CD4-positive, alpha-beta T cell treated with Interleukin-15 for 4 hours (primary cell): ENCODE measurements around the gene COL24A1.
"Not testable (repeated sequence)": the region's sequence is repeated elsewhere in the genome, so short reads cannot be mapped to it uniquely, and the experiment has no call there.

Source experiments
- DNase-seq: peaks from one replicate; pipeline ENCODE4 v3.0.0-alpha.2; 2020; ENCODE audit warnings: low spot score

COL24A1 gene

GRCh38 chr1:86072474-86072873 is 84.1 kb downstream of the COL24A1 start:
- not testable (repeated sequence) for DNase-seq

DNA sequence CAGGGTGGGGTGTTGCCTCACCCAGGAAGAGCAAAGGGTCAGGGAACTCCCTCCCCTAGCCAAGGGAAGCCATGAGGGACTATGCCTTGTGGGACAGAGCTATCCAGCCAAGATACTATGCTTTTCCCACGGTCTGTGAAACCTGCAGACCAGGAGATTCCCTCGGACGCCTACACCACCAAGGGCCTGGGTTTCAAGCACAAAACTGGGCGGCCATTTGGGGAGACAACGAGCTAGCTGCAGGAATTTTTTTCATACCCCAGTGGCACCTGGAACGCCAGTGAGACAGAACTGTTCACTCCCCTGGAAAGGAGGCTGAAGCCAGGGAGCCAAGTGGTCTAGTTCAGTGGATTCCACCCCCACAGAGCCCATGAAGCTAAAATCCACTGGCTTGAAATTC is 84.7 kb downstream of the COL24A1 start:
- not testable (repeated sequence) for DNase-seq

- DNase-seq: no peak
These were observed 86.8 kb downstream of the COL24A1 start for GRCh38 chr1:86069757-86070145.

- no peak for DNase-seq
These were observed 87.5 kb downstream of the COL24A1 start for GRCh38 chr1:86068841-86069756.

GRCh38 chr1:86068271-86068721 is 88.3 kb downstream of the COL24A1 start:
- no peak for DNase-seq

DNA sequence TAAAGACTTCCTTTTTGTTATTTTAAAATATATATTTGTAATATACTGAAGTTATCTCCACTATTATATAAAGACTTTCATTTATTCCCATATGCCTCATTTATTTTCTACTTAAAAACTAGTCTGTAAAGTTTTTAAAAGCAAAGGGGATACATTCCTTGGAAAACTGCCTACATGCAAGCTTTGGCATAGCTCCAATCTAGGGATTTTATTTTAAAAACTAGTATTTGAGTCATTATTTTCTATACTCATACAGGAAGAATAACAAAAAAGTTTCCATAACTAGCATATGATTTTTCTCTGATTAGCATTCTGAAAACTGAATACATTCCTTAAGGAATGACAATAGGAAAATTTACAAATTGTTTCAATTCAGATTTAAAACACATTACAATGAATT is 88.9 kb downstream of the COL24A1 start:
- no peak for DNase-seq

DNA sequence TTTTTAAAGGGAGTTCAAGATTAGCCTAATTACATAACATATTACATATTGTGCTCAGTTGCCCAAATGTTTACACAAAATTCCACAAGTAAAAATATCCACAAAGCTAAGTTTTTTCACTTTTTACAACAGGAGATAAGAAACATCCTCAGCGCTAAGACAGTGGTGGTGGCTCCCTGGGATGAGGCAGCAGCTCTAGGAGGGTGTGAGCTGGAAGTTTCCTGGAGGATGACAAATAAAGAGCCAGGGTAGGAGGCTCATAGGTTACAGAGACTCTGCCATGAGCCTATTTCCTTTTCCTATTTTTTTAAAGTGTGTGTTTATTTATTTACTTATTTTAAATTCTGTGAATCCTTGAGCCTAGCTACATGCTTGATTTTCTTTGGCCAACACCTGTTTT is 91.7 kb downstream of the COL24A1 start:
- no peak for DNase-seq

GRCh38 chr1:86063721-86064120 is 92.9 kb downstream of the COL24A1 start:
- DNase-seq: no peak

- no peak for DNase-seq
These were observed 94.1 kb downstream of the COL24A1 start for GRCh38 chr1:86062453-86062852.

GRCh38 chr1:86061551-86061990 is 95.0 kb downstream of the COL24A1 start:
- no peak for DNase-seq

DNA sequence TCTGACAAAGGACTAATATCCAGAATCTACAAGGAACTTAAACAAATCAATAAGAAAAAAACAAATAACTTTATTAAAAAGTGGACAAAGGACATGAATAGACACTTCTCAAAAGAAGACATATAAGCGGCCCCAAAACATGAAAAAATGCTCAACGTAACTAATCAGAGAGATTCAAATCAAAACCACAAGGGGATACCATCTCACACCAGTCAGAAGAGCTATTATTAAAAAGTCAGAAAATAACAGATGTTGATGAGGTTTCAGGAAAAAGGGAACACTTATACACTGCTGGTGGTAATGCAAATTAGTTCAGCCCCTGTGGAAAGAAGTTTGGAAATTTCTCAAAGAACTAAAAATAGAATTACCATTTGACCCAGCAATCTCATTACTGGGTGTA is 102.2 kb downstream of the COL24A1 start:
- DNase-seq: no peak

DNA sequence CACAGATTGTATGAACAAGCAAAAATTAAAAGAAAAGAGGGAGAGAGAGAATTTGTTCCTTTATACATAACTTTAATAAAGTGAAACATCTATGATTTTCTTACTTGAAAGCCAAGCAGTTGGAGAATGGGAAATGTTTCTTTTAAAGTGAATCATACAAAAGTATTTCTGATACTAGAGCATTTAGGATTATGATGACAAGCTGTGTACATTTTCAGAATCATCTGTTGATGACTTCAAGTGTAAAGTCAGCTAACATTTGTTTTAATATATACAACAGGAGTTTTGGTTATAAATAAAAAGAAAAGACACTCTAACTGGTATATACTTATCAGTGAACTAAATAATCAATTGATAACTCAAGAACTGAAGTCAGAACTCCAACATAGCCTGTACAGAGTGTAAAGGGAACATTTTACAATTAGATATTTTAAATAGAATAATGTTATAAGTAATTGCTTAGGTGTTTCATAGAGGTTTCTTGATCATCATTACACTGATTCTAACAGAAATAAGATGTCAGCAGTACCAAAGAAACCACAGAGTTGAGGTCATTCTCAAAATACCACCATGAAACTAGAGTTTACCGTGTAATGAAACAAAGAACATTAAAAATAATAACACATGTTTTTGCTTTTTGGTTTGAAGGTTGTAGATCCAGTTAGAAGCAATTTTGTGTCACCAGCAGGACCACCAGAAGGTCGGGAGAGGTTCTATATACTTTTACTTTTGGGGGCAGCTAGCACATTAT is 103.4 kb downstream of the COL24A1 start:
- DNase-seq: no peak

GRCh38 chr1:86035101-86035500 is 121.5 kb downstream of the COL24A1 start:
- DNase-seq: no peak

DNA sequence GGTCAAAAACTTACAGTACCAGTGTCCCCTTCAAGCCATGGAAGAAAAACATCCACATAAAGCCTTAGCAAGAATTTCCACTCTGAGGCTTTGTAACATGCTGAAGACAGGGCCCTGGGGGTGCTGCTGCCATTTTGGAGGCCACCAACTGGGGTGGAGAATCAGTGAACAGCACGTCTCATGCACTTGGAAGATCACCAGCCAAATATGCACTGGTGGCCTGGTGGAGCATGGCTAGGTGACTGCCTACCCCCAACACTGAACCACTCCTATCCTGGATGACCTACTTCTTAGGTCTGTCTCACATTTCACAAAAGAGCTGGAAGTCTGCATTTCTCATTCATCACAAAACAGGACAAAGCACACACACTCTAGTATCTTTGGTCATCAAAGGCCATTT is 126.4 kb downstream of the COL24A1 start:
- DNase-seq: no peak

DNA sequence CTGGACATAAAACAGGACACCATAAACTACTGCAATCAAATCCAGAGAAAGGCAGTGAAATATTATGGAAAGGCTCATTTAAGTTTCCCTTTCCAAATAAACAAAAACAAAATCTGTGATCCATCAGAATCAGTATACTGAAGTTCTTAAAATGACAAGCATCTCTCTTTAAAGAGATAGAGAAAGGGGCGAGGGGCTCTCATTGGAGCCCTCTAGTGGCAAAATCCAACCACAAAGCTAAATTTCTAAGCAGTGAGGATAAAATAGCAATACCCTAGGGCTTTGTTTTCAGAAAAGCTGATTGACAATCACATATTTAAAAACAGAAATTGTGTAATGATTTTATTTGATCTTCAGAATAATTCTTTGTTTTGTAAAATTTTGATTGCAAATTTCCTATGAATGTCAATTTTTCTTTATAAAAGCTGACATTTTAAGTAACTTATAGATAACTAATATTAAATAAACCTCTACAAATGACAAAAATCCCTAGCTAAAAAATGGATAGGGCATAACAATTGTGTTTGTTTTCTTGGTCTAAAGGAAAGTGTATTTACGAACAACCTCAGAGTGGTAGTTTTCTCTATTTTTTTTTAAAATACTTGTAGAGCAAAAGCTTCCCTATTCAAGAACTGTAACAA is 138.2 kb downstream of the COL24A1 start:
- peak; percentile 8 for DNase-seq

DNA sequence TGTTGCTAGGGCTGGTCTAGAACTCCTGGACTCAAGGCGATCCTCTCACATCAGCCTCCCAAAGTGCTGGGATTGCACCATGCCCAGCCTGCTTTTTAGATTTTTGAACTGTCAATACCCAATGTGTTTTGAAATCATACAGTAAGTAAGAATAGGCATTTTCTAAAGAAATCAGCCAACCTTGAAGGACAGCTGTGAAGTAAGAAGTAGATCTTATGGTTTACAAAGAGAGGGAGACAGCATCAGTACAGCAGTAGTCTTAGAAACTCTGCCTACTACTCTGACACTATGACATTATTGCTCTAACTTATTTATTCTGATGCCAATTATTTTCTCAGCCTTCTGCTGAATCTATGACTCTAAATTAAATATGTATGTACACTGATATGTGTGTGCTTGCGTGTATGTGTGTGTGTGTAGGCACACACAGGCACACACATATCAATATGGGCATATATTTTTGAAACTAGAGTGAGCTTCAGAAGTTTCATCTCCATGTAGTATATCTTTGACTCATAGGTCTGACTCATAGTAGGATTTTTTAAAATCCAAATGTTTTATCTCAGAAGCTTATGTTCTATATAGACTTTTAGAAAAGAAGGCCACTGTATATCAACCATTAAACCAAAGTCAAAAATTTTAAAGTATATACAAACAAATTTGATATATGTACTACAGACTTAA is 140.4 kb downstream of the COL24A1 start:
- DNase-seq: no peak

DNA sequence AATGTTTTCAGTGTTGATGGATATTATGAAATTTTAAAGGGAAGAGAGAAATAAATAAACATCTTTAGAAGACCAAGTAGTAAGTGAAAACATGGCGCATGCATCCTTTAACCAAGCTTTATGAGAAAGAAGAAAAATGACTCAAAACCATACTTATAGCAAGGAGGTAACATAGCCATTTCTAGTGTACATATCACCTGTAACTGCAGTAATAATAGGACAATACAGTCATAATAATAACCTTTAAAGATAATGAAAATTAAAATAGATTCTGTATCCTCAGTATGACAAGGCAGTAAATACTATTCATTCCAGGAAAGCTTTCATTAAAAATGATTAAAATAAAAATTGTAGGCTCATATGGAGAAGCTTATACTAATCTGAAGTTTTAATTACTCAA is 141.2 kb downstream of the COL24A1 start:
- DNase-seq: no peak

- no peak for DNase-seq
These were observed 156.0 kb downstream of the COL24A1 start for GRCh38 chr1:86000601-86001000.

GRCh38 chr1:85998105-85998855 is 158.3 kb downstream of the COL24A1 start:
- DNase-seq: no peak

- DNase-seq: no peak
These were observed 163.8 kb downstream of the COL24A1 start for GRCh38 chr1:85992791-85993190.

DNA sequence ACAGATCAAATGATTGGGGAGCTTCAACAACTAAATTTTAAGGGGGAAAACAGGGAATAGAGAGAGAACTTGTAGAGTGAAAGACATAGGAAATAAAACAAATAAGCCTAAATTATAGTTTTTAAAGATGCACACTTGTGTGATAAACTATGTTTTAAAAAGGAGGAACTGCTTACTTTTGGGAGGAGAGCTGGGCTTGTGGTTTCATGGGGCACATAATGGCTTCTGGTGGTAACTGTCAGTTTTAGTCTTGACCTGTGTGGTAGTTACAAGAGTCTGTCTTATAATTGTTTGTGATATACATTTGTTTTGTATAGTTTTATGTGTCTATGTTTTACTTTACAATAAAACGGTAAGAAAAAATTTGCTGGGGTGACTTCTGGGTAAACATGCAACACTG is 165.3 kb downstream of the COL24A1 start:
- DNase-seq: no peak
